Measurements from ENCODE around the gene SETD7.

- TF ChIP-seq, protein P1, sequence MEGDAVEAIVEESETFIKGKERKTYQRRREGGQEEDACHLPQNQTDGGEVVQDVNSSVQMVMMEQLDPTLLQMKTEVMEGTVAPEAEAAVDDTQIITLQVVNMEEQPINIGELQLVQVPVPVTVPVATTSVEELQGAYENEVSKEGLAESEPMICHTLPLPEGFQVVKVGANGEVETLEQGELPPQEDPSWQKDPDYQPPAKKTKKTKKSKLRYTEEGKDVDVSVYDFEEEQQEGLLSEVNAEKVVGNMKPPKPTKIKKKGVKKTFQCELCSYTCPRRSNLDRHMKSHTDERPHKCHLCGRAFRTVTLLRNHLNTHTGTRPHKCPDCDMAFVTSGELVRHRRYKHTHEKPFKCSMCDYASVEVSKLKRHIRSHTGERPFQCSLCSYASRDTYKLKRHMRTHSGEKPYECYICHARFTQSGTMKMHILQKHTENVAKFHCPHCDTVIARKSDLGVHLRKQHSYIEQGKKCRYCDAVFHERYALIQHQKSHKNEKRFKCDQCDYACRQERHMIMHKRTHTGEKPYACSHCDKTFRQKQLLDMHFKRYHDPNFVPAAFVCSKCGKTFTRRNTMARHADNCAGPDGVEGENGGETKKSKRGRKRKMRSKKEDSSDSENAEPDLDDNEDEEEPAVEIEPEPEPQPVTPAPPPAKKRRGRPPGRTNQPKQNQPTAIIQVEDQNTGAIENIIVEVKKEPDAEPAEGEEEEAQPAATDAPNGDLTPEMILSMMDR (IDR thresholded peaks at IDR 0.05; ENCODE audit: borderline replicate concordance, extremely low read depth, low read length, poor library complexity, severe bottlenecking), result no peak
- no peak for TF ChIP-seq EZH2 (IDR thresholded peaks at IDR 0.05; ENCODE audit: borderline replicate concordance, low read depth, low read length, severe bottlenecking)
These were observed 40.1 kb upstream of the SETD7 start for GRCh38 chr4:139596034-139596683.
